DND-41 (cell line): ENCODE data around the gene SLC17A2.

Experiments
- EZH2 ChIP-seq: IDR thresholded peaks from 3 replicates; pipeline ENCODE4 v1.6.1; 2012; ENCODE audit warnings: borderline replicate concordance, low read depth, mild to moderate bottlenecking, moderate library complexity, low read length, inconsistent platforms; ENCODE audit not compliant: severe bottlenecking
- TF ChIP-seq, protein P1 (sequence below): IDR thresholded peaks from 2 replicates; pipeline ENCODE4 v1.5.1; 2012; ENCODE audit warnings: borderline replicate concordance, low read length, moderate library complexity, mild to moderate bottlenecking; ENCODE audit not compliant: poor library complexity, severe bottlenecking; ENCODE audit errors: extremely low read depth

DNA sequence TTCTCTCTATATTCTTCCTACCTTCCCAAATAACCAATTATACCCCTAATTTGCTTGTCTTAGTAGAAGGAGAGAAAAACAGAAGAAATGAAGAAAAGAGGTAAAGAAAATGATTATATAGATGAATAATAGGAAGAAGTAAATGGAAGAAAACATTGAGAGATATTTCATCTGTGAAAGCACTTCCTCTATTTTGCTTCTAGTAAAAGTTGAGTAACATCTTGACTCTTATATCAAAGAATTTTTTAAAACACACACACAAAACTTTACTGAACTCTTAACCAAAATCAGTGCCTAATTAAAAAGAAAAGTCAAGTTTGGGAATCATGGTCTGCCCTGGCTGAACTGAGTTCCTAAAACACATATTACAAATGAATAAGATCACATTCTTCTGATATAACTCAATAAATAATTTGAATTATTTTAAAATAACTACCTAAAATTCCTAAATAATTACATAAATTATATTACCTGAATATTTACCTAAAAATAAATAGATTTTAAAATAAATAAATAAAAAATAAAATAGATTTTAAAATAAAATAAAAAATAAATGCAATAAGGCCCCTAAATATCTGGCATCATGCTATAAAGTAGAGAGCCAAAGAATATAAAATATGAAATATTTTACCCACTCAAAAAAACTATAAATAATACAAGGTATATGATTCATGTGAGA is 8.8 kb downstream of the SLC17A2 start:
- TF ChIP-seq, protein P1, sequence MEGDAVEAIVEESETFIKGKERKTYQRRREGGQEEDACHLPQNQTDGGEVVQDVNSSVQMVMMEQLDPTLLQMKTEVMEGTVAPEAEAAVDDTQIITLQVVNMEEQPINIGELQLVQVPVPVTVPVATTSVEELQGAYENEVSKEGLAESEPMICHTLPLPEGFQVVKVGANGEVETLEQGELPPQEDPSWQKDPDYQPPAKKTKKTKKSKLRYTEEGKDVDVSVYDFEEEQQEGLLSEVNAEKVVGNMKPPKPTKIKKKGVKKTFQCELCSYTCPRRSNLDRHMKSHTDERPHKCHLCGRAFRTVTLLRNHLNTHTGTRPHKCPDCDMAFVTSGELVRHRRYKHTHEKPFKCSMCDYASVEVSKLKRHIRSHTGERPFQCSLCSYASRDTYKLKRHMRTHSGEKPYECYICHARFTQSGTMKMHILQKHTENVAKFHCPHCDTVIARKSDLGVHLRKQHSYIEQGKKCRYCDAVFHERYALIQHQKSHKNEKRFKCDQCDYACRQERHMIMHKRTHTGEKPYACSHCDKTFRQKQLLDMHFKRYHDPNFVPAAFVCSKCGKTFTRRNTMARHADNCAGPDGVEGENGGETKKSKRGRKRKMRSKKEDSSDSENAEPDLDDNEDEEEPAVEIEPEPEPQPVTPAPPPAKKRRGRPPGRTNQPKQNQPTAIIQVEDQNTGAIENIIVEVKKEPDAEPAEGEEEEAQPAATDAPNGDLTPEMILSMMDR: no peak
- no peak for TF ChIP-seq EZH2
